K562 (cell line): ENCODE measurements around the gene LRRC25. TPM values are rescaled to one million over a fixed set of nuclear protein-coding genes. Genes with fewer than 3 reads are reported as not detected.
A peak's percentile ranks its signal among the peaks of the same experiment; 100 is the strongest.

Experiments used
- CHCHD3 ChIP-seq: fragments of 250-450 bp; sonication (Bioruptor Pico); IDR thresholded peaks from 2 replicates; pipeline ENCODE4 v2.1.2; 2022; ENCODE audit warnings: mild to moderate bottlenecking
- HNRNPK ChIP-seq: fragments of 200-400 bp; formaldehyde crosslinking; IDR thresholded peaks from one replicate; pipeline ENCODE4 v1.6.1; 2018; ENCODE audit warnings: mild to moderate bottlenecking, low read depth, low read length; ENCODE audit not compliant: poor library complexity, severe bottlenecking
- KAT7 ChIP-seq: sonication (generic); formaldehyde crosslinking; IDR thresholded peaks from 2 replicates; pipeline ENCODE4 v1.8.0; 2022; ENCODE audit warnings: missing genetic modification reagents, mild to moderate bottlenecking, borderline replicate concordance
- L3MBTL2 ChIP-seq: fragments of 450-650 bp; IDR thresholded peaks from 2 replicates; pipeline ENCODE4 v1.6.1; 2016; ENCODE audit warnings: mild to moderate bottlenecking, moderate library complexity
- NFE2 ChIP-seq: IDR thresholded peaks from 2 replicates; pipeline ENCODE4 v1.6.1; 2014; ENCODE audit warnings: antibody characterized with exemption, low read depth
- PCBP1 ChIP-seq: fragments of 200-400 bp; formaldehyde crosslinking; IDR thresholded peaks from 2 replicates; pipeline ENCODE4 v1.6.1; 2018; ENCODE audit warnings: mild to moderate bottlenecking, low read depth, low read length; ENCODE audit not compliant: poor library complexity, severe bottlenecking
- PHF20 ChIP-seq: fragments of 450-650 bp; IDR thresholded peaks from 2 replicates; pipeline ENCODE4 v1.6.1; 2018; ENCODE audit not compliant: partially characterized antibody
- ZC3H4 ChIP-seq: sonication (generic); formaldehyde crosslinking; IDR thresholded peaks from 2 replicates; pipeline ENCODE4 v1.9.0; 2021; ENCODE audit warnings: missing genetic modification reagents, borderline replicate concordance
- ZNF134 ChIP-seq: fragments of 250-450 bp; sonication (Bioruptor Pico); conservative IDR thresholded peaks from 2 replicates; pipeline ENCODE4 v1.4.0; 2020
- polyA plus RNA-seq, 8 experiments: library from polyadenylated mRNA; depleted of rRNA in 4 of 8; stranded (reverse) in 5 of 8; unstranded in 3 of 8; fragments of >200 nt; fragmentation: Nextera tagmentation in 2 of 8; fragmentation: Illumina TruSeq in 1 of 8; extraction: Ambion mirVana in 2 of 8; extraction: Trizol in 1 of 8; gene quantifications; 2 replicates each; pipeline versions ENCODE4 v1.2.1 to v1.2.3, GENCODE V29; 2011 to 2014; ENCODE audit warnings: inconsistent platforms in 1 of 8, missing spikeins in 1 of 8
- total RNA-seq, 7 experiments: library from RNA; depleted of rRNA in 6 of 7; stranded (reverse); fragments of >200 nt in 6 of 7; fragmentation: Illumina TruSeq in 2 of 7; extraction: Trizol in 2 of 7; gene quantifications; 2 replicates each; pipeline versions ENCODE4 v1.2.1 to v1.2.3, GENCODE V29; 2011 to 2021; ENCODE audit warnings: low replicate concordance in 1 of 7
- TF ChIP-seq, protein P1 (sequence below), 3 experiments: IDR thresholded peaks in 2 of 3; conservative IDR thresholded peaks in 1 of 3; 2 replicates each; pipeline ENCODE4 v1.5.1; 2011 to 2012; ENCODE audit warnings: low read length in 3 of 3, mild to moderate bottlenecking in 3 of 3, control low read depth in 2 of 3, improper control_type of control experiment in 1 of 3, inconsistent platforms in 1 of 3, low read depth in 1 of 3, mixed read lengths in 1 of 3, moderate library complexity in 1 of 3; ENCODE audit not compliant: insufficient read depth in 2 of 3
- TF ChIP-seq, protein P2 (sequence below): IDR thresholded peaks from 2 replicates; pipeline ENCODE4 v1.6.1; 2011; ENCODE audit warnings: borderline replicate concordance, low read depth, mild to moderate bottlenecking, moderate library complexity, low read length; ENCODE audit not compliant: insufficient read depth, poor library complexity, severe bottlenecking
- TF ChIP-seq, protein P3 (sequence below): sonication (generic); formaldehyde crosslinking; IDR thresholded peaks from 2 replicates; pipeline ENCODE4 v1.8.1; 2023; ENCODE audit warnings: missing genetic modification reagents, mild to moderate bottlenecking, borderline replicate concordance
- TF ChIP-seq, protein P4 (sequence below): fragments of 250-450 bp; sonication (Bioruptor Pico); IDR thresholded peaks from 2 replicates; pipeline ENCODE4 v1.5.0; 2022; ENCODE audit warnings: mild to moderate bottlenecking

Gene LRRC25
- total and polyA plus RNA-seq, 9 of the 15 experiments (the other 6 are each of a cell fraction or from before 2014, with no cell fraction given) = 0.07 to 0.36 (median 0.10) TPM; not detected in 3

DNA sequence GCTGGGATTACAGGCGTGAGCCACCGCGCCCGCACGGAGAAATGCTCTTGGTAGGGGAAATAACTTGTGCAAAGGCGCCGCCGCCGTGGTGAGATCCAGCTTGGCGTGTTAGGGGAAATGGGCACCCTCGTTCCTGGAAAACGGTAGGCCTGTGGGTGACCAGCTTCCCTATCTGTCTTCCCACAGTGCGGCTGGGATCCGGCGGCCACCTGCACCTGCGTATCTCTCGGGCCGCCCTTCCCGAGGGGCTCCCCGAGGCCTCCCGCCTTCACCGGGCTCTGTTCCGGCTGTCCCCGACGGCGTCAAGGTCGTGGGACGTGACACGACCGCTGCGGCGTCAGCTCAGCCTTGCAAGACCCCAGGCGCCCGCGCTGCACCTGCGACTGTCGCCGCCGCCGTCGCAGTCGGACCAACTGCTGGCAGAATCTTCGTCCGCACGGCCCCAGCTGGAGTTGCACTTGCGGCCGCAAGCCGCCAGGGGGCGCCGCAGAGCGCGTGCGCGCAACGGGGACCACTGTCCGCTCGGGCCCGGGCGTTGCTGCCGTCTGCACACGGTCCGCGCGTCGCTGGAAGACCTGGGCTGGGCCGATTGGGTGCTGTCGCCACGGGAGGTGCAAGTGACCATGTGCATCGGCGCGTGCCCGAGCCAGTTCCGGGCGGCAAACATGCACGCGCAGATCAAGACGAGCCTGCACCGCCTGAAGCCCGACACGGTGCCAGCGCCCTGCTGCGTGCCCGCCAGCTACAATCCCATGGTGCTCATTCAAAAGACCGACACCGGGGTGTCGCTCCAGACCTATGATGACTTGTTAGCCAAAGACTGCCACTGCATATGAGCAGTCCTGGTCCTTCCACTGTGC is 9.1 kb downstream of the LRRC25 start (continued):
- TF ChIP-seq, protein P1, sequence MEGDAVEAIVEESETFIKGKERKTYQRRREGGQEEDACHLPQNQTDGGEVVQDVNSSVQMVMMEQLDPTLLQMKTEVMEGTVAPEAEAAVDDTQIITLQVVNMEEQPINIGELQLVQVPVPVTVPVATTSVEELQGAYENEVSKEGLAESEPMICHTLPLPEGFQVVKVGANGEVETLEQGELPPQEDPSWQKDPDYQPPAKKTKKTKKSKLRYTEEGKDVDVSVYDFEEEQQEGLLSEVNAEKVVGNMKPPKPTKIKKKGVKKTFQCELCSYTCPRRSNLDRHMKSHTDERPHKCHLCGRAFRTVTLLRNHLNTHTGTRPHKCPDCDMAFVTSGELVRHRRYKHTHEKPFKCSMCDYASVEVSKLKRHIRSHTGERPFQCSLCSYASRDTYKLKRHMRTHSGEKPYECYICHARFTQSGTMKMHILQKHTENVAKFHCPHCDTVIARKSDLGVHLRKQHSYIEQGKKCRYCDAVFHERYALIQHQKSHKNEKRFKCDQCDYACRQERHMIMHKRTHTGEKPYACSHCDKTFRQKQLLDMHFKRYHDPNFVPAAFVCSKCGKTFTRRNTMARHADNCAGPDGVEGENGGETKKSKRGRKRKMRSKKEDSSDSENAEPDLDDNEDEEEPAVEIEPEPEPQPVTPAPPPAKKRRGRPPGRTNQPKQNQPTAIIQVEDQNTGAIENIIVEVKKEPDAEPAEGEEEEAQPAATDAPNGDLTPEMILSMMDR (IDR thresholded peaks at IDR 0.05 in 2 of 3, conservative IDR thresholded peaks at IDR 0.05 in 1 of 3; ENCODE audit: insufficient read depth in 2 of 3, low read depth in 1 of 3, low read length in 3 of 3) = peak; percentile 95 to 97 (median 96)
- TF ChIP-seq, protein P2, sequence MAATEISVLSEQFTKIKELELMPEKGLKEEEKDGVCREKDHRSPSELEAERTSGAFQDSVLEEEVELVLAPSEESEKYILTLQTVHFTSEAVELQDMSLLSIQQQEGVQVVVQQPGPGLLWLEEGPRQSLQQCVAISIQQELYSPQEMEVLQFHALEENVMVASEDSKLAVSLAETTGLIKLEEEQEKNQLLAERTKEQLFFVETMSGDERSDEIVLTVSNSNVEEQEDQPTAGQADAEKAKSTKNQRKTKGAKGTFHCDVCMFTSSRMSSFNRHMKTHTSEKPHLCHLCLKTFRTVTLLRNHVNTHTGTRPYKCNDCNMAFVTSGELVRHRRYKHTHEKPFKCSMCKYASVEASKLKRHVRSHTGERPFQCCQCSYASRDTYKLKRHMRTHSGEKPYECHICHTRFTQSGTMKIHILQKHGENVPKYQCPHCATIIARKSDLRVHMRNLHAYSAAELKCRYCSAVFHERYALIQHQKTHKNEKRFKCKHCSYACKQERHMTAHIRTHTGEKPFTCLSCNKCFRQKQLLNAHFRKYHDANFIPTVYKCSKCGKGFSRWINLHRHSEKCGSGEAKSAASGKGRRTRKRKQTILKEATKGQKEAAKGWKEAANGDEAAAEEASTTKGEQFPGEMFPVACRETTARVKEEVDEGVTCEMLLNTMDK = peak; percentile 98
- TF ChIP-seq L3MBTL2 (peak; percentile 94), NFE2 (no peak), CHCHD3 (no peak), PCBP1 (peak; percentile 89), KAT7 (CRISPR knock-in tag) (peak; percentile 98; the same call in 1 of the 2 replicates), ZNF134 (CRISPR knock-in tag) (peak; percentile 60; the same call in 1 of the 2 replicates), PHF20 (no peak), HNRNPK (peak; percentile 76), ZC3H4 (CRISPR knock-in tag) (peak; percentile 83; the same call in 1 of the 2 replicates)
- TF ChIP-seq, protein P3, sequence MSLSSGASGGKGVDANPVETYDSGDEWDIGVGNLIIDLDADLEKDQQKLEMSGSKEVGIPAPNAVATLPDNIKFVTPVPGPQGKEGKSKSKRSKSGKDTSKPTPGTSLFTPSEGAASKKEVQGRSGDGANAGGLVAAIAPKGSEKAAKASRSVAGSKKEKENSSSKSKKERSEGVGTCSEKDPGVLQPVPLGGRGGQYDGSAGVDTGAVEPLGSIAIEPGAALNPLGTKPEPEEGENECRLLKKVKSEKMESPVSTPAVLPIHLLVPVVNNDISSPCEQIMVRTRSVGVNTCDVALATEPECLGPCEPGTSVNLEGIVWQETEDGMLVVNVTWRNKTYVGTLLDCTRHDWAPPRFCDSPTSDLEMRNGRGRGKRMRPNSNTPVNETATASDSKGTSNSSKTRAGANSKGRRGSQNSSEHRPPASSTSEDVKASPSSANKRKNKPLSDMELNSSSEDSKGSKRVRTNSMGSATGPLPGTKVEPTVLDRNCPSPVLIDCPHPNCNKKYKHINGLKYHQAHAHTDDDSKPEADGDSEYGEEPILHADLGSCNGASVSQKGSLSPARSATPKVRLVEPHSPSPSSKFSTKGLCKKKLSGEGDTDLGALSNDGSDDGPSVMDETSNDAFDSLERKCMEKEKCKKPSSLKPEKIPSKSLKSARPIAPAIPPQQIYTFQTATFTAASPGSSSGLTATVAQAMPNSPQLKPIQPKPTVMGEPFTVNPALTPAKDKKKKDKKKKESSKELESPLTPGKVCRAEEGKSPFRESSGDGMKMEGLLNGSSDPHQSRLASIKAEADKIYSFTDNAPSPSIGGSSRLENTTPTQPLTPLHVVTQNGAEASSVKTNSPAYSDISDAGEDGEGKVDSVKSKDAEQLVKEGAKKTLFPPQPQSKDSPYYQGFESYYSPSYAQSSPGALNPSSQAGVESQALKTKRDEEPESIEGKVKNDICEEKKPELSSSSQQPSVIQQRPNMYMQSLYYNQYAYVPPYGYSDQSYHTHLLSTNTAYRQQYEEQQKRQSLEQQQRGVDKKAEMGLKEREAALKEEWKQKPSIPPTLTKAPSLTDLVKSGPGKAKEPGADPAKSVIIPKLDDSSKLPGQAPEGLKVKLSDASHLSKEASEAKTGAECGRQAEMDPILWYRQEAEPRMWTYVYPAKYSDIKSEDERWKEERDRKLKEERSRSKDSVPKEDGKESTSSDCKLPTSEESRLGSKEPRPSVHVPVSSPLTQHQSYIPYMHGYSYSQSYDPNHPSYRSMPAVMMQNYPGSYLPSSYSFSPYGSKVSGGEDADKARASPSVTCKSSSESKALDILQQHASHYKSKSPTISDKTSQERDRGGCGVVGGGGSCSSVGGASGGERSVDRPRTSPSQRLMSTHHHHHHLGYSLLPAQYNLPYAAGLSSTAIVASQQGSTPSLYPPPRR (CRISPR knock-in tag) = peak; percentile 72; the same call in 1 of the 2 replicates
- TF ChIP-seq, protein P4, sequence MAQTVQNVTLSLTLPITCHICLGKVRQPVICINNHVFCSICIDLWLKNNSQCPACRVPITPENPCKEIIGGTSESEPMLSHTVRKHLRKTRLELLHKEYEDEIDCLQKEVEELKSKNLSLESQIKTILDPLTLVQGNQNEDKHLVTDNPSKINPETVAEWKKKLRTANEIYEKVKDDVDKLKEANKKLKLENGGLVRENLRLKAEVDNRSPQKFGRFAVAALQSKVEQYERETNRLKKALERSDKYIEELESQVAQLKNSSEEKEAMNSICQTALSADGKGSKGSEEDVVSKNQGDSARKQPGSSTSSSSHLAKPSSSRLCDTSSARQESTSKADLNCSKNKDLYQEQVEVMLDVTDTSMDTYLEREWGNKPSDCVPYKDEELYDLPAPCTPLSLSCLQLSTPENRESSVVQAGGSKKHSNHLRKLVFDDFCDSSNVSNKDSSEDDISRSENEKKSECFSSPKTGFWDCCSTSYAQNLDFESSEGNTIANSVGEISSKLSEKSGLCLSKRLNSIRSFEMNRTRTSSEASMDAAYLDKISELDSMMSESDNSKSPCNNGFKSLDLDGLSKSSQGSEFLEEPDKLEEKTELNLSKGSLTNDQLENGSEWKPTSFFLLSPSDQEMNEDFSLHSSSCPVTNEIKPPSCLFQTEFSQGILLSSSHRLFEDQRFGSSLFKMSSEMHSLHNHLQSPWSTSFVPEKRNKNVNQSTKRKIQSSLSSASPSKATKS (CRISPR knock-in tag) = no peak
